ENCODE results near the gene LAMP1. TPM values are rescaled to one million over a fixed set of nuclear protein-coding genes. Genes with fewer than 3 reads are reported as not detected.

Gene LAMP1
- total RNA-seq, 4 donors from 2014 or later, result 99.7 to 168 (median 133) TPM

DNA sequence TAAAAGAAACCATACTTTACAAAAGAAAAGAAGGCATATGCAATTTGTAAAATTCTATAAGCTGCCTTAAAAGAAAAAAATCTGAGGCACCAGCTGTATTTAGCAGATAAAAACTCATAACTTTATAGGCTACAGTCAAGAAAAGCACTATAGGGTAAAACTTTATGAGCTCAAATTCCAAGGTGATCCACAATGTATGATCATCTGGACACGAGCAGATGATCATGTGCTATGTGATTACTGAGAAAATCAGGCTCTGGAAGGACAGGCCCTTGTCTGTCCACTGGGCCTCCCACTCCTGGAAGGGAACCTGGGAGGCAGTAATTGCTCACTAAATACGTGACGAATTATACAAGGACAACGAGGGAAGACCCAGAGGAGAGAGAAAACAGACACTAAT lies 59.6 kb downstream of the LAMP1 start:
- H3K4me3 ChIP-seq, result no peak overlapping the region
- intact Hi-C loops (cut with DNase I), result no loop called here
- TF ChIP-seq CTCF (IDR thresholded peaks at IDR 0.05), result no peak
- no peak for TF ChIP-seq POLR2AphosphoS5 (IDR thresholded peaks at IDR 0.05)
- TF ChIP-seq POLR2A (IDR thresholded peaks at IDR 0.05; ENCODE audit: low read depth), result no peak
- TF ChIP-seq EP300 (IDR thresholded peaks at IDR 0.05), result no peak
- H3K27me3 ChIP-seq, result no peaks in the 10 kb centered on the region
- H3K36me3 ChIP-seq, result peaks cover 0 to 24% (median 9%) of the 10 kb centered on the region in 4 donors
- H3K4me1 ChIP-seq, result peaks cover 0 to 9% (median 0%) of the 10 kb centered on the region in 4 donors
- H3K27ac ChIP-seq (replicated peaks in 1 of 4), result no peak overlapping the region
- WGBS, result 65% methylated on average over 4 of the region's 4 CpGs
- no peak for DNase-seq (ENCODE audit: extremely low spot score)
- no peaks in the 10 kb centered on the region for H3K9me3 ChIP-seq

- H3K4me3 ChIP-seq, result no peak overlapping the region
- peaks cover 0 to 24% (median 7%) of the 10 kb centered on the region in 4 donors for H3K36me3 ChIP-seq
- H3K27ac ChIP-seq (replicated peaks in 1 of 4), result no peak overlapping the region
- H3K4me1 ChIP-seq, result peaks cover 0 to 12% (median 1%) of the 10 kb centered on the region in 4 donors
- intact Hi-C loops (cut with DNase I), result no loop called here
- DNase-seq (ENCODE audit: extremely low spot score), result no peak
- no peaks in the 10 kb centered on the region for H3K9me3 ChIP-seq
- H3K27me3 ChIP-seq, result no peaks in the 10 kb centered on the region
- no peak for TF ChIP-seq POLR2AphosphoS5 (IDR thresholded peaks at IDR 0.05)
- no peak for TF ChIP-seq POLR2A (IDR thresholded peaks at IDR 0.05; ENCODE audit: low read depth)
- TF ChIP-seq CTCF (IDR thresholded peaks at IDR 0.05), result no peak
- no peak for TF ChIP-seq EP300 (IDR thresholded peaks at IDR 0.05)
- 90% methylated on average over 5 of the region's 5 CpGs for WGBS
Measured at GRCh38 chr13:113357529-113357928, 60.5 kb downstream of the LAMP1 start.

DNA sequence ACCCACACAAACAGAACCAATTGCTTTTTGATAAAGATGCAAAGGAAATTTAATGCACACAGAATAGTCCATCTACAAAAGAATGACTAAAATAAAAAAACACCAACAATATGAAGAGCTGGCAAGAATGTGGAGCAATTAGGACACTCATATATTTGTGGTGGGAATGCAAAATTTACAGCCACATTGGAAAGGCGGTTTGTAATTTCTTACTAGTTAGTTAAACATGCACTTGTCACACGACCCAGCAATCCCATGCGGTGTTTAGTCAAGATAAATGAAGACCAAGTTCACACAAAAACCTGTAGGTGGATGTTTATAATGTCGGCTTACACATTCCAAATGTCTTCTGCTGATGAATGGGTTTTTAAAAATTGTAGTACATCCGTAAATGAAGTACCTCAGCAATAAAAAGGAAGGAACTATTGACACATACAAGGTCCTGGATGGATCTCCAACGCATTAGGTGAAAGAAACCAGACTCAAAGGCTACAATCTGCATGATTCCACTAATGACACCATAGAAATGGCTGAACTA lies 61.7 kb downstream of the LAMP1 start:
- Histone ChIP-seq H3K4me3 (no peak overlapping the region), H3K27ac (replicated peaks in 1 of 4) (no peak overlapping the region), H3K4me1 (peaks cover 5 to 24% (median 13%) of the 10 kb centered on the region in 4 donors), H3K36me3 (peaks cover 0 to 16% (median 5%) of the 10 kb centered on the region in 4 donors), H3K9me3 (no peaks in the 10 kb centered on the region), H3K27me3 (peaks cover 0 to 7% (median 0%) of the 10 kb centered on the region in 4 donors)
- intact Hi-C loops (cut with DNase I), result no loop called here
- DNase-seq (ENCODE audit: extremely low spot score), result no peak
- WGBS, result 43% methylated on average over 6 of the region's 6 CpGs
- TF ChIP-seq POLR2AphosphoS5 (IDR thresholded peaks at IDR 0.05) (no peak), EP300 (IDR thresholded peaks at IDR 0.05) (no peak)

DNA sequence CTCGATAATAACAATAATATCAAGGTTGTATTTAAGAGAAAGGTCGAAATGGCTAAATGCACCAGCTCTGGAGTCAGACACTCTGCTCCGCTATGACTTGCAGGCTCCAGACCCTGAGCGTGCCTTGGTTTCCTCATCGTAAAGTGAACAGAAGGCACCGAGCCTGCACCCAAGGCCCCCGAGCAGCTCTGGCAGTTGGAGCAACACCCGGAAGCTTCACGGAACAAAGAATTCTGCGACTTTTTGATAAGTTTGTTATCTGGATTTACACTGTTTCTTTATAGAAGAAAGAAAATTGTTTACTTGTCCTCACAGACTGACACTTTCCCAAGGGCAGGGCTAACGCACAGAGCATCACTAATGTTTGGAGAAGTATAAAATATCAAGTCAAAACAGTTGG lies 62.5 kb downstream of the LAMP1 start:
- Histone ChIP-seq H3K36me3 (peaks cover 0 to 9% (median 3%) of the 10 kb centered on the region in 4 donors), H3K27me3 (peaks cover 0 to 9% (median under 1%) of the 10 kb centered on the region in 4 donors), H3K4me3 (no peak overlapping the region), H3K4me1 (peaks cover 6 to 27% (median 18%) of the 10 kb centered on the region in 4 donors), H3K27ac (replicated peaks in 1 of 4) (no peak overlapping the region), H3K9me3 (no peaks in the 10 kb centered on the region)
- 89% methylated on average over 11 of the region's 11 CpGs for WGBS
- no peak for DNase-seq (ENCODE audit: extremely low spot score)
- no peak for TF ChIP-seq POLR2AphosphoS5 (IDR thresholded peaks at IDR 0.05)
- no peak for TF ChIP-seq CTCF (IDR thresholded peaks at IDR 0.05)
- TF ChIP-seq EP300 (IDR thresholded peaks at IDR 0.05), result no peak
- no peak for TF ChIP-seq POLR2A (IDR thresholded peaks at IDR 0.05; ENCODE audit: low read depth)
- intact Hi-C loops (cut with DNase I), result no loop called here

DNA sequence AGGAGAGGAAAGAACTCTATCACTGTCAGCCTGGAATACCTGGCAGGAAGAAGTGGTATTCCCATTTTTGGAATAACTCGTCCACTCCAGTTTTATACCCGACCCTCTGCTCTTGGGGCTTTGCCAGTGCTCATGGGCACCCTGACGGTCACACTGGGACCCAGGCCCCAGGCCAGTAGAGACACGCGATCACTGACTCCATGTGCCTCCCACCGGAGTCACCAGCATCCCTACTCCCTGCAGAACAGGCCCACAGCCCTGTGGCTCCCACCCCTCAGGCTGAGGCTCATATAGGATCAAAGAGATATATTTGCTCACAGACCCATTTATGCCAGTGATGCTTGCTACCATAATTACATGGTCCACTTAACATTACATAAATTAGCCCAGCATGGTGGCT lies 63.4 kb downstream of the LAMP1 start:
- no peak overlapping the region for H3K4me3 ChIP-seq
- no peaks in the 10 kb centered on the region for H3K9me3 ChIP-seq
- no peak for TF ChIP-seq POLR2AphosphoS5 (IDR thresholded peaks at IDR 0.05)
- TF ChIP-seq CTCF (IDR thresholded peaks at IDR 0.05), result no peak
- TF ChIP-seq EP300 (IDR thresholded peaks at IDR 0.05), result no peak
- TF ChIP-seq POLR2A (IDR thresholded peaks at IDR 0.05; ENCODE audit: low read depth), result no peak
- H3K27me3 ChIP-seq, result peaks cover 0 to 9% (median 2%) of the 10 kb centered on the region in 4 donors
- peaks cover 0 to under 1% (median 0%) of the 10 kb centered on the region in 4 donors for H3K36me3 ChIP-seq
- 94% methylated on average over 6 of the region's 6 CpGs for WGBS
- H3K4me1 ChIP-seq, result peaks cover 8 to 35% (median 26%) of the 10 kb centered on the region in 4 donors
- no peak overlapping the region for H3K27ac ChIP-seq (replicated peaks in 1 of 4)
- no peak for DNase-seq (ENCODE audit: extremely low spot score)
- intact Hi-C loops (cut with DNase I), result loop anchor here (5.0 to 10.0 kb wide), 2 partner anchors 66 to 208 kb away; partner anchors contain the start of gene LAMP1
